CD4-positive, alpha-beta T cell treated with Interleukin-15 for 4 hours (primary cell): ENCODE data around the gene NHERF1.

ENCODE experiments used
- DNase-seq: peaks from one replicate; pipeline ENCODE4 v3.0.0-alpha.2; 2020; ENCODE audit warnings: low spot score

NHERF1 gene

DNA sequence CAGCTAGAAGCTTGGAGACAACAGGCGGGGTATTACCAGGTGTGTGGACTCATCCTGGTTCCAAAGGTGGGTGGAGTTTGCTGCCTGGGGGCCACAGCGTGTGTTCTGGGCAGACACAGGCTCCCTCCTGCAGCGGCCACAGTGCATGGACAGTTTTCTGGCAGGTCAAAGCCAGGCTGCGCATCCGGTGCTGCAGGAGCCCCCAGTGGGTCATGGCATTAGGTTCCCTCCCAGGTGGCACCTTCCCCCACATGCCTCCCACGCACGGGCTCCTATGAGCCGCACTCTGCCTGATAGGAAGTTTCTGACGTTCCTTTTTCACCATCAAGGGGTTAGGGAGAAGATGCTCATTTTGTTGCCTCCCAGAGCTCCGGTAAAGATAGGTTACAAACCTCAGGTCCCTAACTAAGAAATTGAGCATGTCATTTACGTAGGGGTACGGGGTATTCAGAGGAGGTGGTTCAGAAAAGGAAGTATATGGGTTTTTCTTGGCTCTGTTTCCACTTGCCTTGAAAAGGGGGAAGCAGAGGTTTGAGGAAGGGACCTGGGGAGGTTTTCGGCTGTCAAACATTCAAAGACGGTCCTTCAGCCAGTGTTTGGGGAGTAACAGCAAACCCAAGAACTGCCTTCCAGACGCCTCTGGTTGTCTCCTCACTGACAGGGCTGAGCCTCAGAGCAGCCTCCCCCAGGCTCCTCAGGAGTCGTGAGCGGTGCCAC lies 60.4 kb downstream of the NHERF1 start:
- no peak for DNase-seq

DNA sequence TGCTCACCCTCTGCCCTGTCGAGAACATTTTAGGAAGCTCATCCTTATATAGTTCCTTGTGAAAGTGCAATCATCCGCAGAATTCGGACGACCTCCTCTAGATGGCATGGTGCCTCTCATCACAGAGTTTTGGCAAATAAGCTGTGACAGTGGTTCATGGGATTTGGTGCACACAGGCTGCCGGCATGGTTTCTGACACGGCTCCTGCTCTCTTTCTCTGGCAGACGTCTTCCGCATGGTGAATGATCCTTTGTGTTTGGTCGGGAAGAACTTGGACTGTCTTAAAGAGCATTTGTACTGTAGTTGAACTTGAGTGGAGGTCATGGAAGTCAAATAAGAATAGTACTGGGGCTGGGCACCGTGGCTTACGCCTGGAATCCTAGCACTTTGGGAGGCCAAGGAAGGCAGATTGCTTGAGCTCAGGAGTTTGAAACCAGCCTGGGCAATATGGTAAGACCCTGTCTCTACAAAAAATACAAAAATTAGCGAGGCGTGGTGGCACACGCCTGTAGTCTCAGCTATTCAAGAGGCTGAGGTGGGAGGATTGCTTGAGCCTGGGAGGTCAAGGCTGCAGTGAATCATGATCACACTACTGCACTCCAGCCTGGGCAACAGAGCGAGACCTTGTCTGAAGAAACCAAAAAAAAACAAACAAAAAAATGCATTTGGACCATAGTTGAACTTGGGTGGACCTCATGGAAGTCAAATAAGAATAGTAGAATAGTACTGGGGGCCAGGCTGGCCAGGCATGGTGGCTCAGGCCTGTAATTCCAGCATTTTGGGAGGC lies 62.5 kb downstream of the NHERF1 start:
- no peak for DNase-seq

DNA sequence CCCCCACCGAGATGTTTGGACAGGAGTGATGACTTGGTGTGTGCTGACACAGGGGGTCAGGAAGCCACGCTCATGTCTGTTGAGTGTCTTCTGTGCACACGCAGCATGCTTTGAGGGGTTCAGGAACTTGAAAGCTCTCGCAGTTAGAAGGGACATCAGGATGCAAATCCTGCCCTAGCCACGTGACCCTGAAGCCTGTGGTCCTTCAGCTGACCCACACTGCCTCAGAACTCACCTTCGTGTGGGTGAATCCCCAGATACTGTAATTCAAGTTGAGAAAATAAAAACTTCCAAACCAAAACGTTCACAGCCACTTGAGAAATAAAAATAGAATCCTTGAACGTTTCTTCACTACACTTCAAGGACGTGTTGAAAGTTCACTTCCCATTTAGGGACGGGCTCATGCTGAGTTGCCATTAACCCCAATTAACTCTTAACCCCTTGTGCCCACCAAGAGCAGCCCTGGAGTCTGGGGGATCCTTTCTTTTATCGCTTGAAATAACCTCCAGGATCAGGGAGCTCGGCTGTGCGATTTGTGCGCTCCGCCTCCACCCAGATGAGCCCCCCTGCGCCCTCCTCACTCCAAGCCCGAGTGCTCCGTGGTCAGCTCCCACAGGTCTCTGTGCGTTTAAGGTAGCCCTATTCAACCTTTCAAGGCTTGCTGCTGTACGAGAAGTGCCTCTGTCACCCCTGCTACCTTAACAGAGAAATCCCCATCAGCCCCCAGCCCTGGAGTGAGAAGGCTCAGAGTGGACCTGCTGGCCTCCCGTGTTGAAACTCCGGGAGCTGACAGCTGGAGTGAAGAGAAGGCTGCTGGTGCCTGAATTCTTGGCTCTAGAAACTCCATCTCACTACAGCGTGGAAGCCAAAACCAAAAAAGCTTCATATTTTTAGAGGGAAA lies 63.9 kb downstream of the NHERF1 start:
- no peak for DNase-seq

DNA sequence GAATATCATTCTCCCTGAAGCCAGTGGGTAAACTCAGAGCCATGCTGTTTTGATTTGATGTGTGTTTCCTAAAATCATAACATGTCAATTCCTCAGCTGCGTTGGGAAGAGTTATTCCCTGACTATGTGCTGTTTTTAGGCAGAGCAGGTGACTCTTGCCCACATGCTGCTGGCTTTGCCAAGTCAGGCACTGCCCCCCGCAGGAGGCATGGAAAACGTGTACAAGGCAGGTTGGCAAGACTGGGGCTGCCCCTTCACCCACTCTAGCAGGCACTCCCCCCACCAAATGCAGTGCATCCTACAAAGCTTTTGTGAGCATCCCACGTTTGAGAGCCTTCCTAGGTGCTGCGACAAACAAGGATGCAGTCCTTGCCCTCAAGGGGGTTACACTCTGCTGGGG lies 66.0 kb downstream of the NHERF1 start:
- no peak for DNase-seq

DNA sequence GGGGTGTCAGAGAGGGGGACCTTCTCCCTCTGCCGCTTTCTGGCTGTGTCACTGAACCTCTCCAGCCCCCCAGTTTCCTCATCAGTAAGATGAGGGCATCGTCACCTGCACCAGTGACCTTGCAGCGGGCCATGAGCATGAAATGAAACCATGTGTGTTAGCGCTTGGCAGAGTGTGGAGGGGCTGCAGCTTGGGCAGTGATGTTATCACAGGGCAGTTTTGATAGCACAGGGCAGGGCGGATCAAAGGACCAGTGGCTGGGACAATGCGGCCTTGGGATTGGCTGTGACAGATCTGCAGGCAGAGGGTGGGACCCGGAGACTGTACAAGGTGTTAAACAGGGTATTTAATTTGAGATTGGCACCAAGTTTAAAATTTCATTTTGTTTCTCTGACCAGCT lies 66.6 kb downstream of the NHERF1 start:
- no peak for DNase-seq

DNA sequence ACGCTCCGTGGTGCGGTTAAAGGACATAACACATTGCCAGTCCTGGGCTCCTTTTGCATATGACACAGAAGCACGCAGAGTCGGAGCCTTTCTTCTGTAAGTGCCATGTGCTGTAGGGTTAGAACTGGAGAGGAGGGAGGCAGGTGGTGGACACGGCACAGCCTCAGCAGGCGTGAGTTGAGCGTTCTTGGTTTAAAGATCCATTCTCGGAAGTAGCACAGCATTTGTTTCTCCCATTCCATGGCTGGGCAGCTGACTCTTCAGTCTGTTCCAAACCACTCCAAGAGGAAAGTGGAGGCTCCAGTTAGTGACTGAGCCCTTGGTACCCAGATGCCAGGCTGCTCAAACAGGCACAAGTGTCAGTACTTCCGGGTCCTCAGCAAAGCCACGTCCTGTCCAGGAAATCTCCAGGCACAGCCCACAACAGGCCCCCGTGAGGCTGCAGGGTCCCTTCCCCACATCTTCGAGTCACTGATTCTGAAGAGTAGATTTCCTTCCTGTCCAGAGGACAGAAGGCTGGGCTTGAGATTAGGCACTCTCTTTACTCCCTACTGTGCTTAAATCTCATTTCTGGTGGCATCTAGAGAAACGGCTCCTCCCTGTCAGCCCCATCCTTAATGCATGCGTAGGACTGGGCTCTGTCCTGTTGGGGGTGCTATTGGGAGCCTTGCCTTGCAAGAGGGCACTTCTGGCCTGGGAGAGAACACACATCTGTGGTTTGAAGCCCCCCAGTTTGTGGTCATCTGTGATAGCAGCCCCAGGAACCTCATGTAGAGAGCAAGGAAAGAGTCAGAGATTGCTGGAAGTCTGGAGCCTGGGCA lies 67.3 kb downstream of the NHERF1 start:
- no peak for DNase-seq

DNA sequence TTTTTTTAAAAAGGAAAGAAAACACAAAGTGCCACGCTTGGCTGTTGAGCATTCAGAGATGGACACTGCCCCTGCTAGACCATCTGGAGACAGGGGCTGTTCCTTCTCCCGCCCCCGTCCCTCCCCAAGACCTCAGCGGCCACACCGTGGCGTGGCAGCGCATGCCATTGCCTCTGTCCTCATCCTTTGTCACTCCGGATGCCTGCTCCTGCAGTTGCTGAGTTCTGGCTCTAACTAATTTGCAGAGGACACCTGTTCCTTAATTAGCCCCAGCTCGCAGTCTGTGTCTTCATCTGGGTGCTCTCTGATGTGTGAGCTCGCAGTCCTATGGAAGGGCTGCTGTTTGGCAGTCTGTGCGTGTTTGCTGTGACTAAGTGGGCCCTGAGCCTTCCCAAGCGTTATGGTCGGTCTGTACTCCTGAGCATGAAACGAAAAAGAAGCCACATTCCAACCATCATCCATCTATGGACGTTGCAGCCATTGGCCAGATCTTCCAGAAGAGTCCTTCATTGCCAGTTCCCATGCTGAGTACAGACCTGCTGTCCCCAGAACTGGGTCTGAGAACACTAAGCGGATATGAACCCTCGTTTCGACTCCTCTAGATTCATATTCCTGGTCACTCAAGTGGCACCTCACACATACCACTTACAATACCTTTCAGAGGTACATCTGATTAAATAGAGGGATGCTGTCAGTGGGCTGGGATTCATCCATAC lies 68.6 kb downstream of the NHERF1 start:
- DNase-seq, result no peak

DNA sequence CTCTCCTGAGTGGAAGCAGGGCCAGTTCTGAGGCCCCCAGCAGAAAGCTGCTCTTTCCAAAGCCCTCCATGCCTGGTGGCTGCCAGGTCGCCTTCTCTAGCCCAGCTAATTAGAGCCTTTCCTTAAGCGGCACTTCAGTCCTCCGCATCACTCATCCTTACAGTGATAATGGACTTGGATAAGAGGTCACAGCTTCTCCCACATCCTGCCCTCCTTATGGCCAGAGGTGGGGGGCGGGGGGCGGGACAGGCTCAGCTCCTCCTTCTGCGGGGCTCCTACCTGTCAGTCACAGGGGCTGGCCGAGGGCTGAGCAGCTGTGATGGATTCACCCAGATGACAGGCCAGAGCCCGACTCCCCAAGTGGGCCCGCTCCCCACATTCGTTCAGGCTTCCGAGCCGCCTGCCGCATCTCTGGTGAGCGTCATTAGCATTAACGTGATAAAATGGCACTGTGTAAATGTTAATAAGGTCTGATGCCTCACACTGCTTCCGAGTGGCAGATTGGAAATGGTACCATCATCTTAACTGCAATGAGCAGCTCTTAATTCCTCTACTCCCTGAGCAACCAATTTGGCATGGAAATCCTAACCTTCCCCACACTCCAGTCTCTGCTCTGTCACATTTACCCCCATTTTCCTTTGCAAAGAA lies 70.0 kb downstream of the NHERF1 start:
- no peak for DNase-seq
